HG03039 (cell line): ENCODE data around the gene FRMD3.
"Not testable (repeated sequence)": the region's sequence is repeated elsewhere in the genome, so short reads cannot be mapped to it uniquely, and the experiment has no call there.

Experiments used
- ATAC-seq: cut with Tn5 transposase; IDR thresholded peaks from one replicate; pipeline ENCODE4 v1.9.1; 2021; ENCODE audit warnings: mild to moderate bottlenecking, moderate library complexity; ENCODE audit not compliant: unreplicated experiment

Gene FRMD3

DNA sequence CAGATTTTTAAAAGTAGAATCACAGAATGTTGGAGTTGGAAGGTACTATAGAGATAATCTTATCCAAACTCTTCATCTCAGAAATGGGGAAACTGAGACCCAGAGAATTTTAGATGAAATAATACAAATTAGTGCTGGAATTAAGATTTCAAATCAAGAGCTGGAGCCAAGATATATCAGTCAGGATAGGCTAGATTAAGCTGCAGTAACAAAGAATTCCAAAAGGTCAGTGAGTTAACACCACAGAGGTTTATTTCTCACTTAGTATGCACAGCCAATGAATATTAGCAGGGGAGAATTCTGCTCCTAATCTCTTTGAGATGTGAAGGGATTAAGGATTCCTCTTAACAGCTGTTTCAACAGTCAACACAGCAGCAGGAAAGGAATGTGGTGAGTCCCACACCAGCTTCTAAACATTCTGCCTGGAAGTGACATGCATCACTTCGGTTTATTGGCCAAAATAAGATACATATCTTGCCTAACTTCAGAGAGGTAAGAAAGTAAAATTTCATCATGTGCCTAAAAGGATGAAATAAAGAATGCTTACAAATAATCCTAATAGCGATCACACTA, 136.8 kb downstream of the FRMD3 start:
- ATAC-seq: no peak

- ATAC-seq: no peak
Observed at GRCh38 chr9:83396813-83397212, 141.4 kb downstream of the FRMD3 start.

GRCh38 chr9:83396342-83396741, 141.9 kb downstream of the FRMD3 start:
- ATAC-seq: no peak

DNA sequence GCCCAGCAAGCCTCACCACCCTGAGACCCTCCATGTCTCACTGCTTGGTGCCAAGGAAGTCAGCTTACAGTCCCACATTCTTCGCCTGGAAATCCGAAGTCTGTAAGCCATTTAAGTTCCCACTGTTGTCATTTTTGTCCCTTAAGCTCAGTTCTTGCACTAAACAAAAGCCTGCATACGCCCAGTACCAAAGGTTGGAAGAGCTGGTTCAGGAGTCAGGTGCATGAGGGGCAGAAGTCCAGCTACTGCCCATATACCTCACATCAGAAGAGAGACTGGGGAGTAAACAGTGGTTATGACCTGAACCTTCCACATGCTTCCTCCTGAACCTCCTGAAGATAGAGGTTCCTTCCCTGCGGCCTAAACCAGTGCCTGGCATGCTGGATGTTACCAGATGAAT, 146.0 kb downstream of the FRMD3 start:
- ATAC-seq: no peak

GRCh38 chr9:83388346-83388745, 149.9 kb downstream of the FRMD3 start:
- no peak for ATAC-seq

- no peak for ATAC-seq
Observed at GRCh38 chr9:83387401-83388185, 150.6 kb downstream of the FRMD3 start.

DNA sequence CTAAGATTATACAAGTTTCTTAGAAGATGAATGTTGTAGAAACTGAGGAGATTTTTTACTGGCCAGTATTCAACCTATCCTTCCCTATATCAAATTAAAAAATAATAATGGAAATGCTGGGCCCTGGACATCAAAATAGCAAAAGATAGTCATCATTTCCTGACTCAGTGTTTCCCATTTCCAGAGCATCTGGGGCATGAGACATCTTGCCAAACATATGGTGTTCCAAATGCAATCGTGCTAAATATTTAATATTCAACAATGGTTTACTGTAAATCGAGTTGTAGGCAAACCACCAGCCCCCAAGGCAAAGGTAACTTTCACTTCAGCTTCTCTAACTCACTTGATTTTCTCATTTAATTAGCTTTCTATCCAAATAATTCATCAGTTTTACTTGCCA, 152.9 kb downstream of the FRMD3 start:
- ATAC-seq: no peak

- ATAC-seq: no peak
Observed at GRCh38 chr9:83384214-83384613, 154.0 kb downstream of the FRMD3 start.

- ATAC-seq: no peak
Observed at GRCh38 chr9:83383034-83383433, 155.2 kb downstream of the FRMD3 start.

GRCh38 chr9:83382421-83382820, 155.8 kb downstream of the FRMD3 start:
- ATAC-seq: no peak

GRCh38 chr9:83379045-83379444, 159.2 kb downstream of the FRMD3 start:
- ATAC-seq: no peak

GRCh38 chr9:83372957-83373356, 165.2 kb downstream of the FRMD3 start:
- no peak for ATAC-seq

GRCh38 chr9:83367326-83367725, 170.9 kb downstream of the FRMD3 start:
- no peak for ATAC-seq

- no peak for ATAC-seq
Observed at GRCh38 chr9:83362341-83362995, 175.7 kb downstream of the FRMD3 start.

- no peak for ATAC-seq
Observed at GRCh38 chr9:83359039-83359438, 179.2 kb downstream of the FRMD3 start.

DNA sequence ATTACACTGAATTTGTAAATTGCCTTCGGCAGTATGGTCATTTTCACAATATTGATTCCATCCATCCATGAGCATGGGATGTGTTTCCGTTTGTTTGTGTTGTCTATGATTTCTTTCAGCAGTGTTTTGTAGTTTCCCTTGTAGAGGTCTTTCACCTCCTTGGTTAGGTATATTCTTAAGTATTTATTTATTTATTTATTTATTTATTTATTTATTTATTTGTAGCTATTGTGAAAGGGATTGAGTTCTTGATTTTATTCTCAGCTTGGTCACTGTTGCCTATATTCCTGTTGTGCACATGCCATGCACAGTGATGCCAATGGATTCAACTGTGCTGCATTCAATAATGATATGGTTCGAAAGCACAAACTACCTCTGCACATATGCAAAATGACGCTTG, 179.7 kb downstream of the FRMD3 start:
- ATAC-seq: not testable (repeated sequence)

- ATAC-seq: no peak
Observed at GRCh38 chr9:83355729-83356151, 182.5 kb downstream of the FRMD3 start.

- ATAC-seq: no peak
Observed at GRCh38 chr9:83355024-83355444, 183.2 kb downstream of the FRMD3 start.

DNA sequence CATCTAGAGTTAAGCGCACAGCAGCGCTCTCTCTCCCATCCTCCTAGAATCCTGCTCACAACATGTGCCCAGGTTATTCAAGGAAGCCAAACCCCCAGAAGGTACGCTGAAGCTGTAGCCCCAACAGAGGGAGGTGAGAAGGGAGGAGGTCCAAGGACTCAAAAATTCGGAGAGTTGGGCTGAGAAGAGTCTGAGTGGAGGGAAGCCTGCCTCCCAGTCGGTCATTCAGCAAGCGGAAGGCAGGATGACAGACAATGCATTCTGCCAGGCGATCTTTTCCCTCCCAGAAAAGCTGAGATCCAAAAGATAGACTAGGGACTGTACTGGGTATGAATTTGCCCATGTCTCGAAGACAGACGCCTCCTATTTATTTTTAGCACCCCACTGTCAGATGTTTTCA, 189.2 kb downstream of the FRMD3 start:
- ATAC-seq: no peak

DNA sequence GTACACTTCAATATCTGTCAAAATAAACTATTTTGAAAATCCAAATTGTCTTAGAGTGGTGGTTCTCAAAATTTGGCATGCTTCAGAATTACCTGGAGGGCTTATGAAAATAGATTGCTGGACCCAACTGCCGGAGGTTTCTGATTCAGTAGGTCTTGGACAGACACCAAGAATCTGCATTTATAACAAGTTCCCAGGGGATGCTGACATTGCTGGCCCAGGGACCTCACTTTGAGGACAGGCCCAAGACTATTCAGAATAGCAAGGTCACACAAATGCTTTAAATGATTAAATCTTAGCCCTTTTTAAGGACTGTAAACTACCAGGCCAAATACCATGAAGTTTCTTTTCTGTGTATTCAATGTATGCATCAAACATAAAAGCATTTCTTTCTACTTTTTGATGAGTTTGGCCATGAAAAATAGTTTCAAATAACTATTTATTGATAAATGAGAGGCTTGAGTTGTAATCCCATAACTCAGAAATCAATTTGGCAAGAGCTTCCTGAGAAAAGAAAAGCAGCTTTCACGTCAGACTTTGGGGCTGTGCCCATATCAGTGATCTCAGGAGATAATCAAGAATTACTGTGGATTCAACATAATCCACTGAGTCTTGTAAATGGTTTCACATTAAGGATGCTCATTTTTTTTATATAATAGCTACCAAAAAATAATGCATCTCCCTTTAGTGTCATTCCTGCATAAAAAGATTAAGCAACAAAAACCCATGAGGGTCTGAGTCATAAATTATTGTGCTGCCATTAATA, 191.4 kb downstream of the FRMD3 start:
- no peak for ATAC-seq

- ATAC-seq: no peak
Observed at GRCh38 chr9:83343366-83343999, 194.7 kb downstream of the FRMD3 start.
